GM19395 (cell line): ENCODE measurements around the gene SPRED1.
A peak's percentile ranks its signal among the peaks of the same experiment; 100 is the strongest.
"Not testable (repeated sequence)": the region's sequence is repeated elsewhere in the genome, so short reads cannot be mapped to it uniquely, and the experiment has no call there.

ENCODE experiments used
- ATAC-seq: cut with Tn5 transposase; IDR thresholded peaks from one replicate; pipeline ENCODE4 v1.9.1; 2021; ENCODE audit warnings: mild to moderate bottlenecking, moderate library complexity; ENCODE audit not compliant: unreplicated experiment

Gene SPRED1

DNA sequence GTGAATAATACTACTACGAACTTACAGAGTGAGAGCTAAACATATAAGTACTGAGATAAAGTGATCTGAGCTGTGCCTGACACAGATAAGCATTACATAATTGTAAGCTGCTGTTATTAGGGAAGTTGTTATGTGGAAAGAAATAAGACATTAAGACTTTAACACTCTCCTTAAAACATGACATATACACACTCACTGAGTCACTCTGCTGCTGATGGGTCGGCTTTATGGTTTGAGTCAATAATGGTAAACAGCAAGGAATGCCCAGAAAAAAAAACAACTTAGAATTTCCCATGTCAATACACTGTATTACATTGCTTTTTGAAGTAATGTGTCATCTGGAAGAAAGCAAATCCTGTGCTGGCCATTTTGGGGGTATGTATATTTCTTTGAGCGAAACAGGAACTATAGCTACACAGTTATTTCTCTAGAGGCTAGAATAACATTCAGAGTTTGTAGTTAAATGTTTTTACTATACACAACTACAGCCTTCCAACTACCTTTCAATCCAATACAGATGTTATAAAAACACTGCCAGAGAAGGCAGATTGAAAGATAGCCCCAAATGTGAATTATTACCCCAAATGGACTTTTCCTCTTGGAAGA lies 22.8 kb upstream of the SPRED1 start:
- ATAC-seq = no peak

GRCh38 chr15:38231436-38231835 lies 21.2 kb upstream of the SPRED1 start:
- ATAC-seq = no peak

DNA sequence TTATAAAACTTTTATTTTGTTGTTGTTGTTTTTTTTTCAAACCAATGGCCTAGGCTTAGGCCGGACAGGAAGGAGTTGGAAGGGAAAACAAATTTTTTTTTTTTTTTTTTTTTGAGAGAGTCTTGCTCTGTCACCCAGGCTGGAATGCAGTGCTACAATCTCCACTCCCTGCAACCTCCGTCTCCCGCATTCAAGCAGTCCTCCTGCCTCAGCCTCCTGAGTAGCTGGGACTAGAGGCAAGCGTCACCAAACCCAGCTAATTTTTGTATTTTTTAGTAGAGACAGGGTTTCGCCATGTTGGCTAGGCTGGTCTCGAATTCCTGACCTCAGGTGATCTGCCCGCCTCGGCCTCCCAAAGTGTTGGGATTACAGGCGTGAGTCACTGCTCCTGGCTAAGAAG lies 15.6 kb upstream of the SPRED1 start:
- ATAC-seq = not testable (repeated sequence)

- no peak for ATAC-seq
Observed at GRCh38 chr15:38238311-38238710, 14.3 kb upstream of the SPRED1 start.

- ATAC-seq = peak; percentile 90
Observed at GRCh38 chr15:38242055-38242454, 10.6 kb upstream of the SPRED1 start.

- no peak for ATAC-seq
Observed at GRCh38 chr15:38243278-38244055, 9.2 kb upstream of the SPRED1 start.

GRCh38 chr15:38247336-38247735 lies 5.3 kb upstream of the SPRED1 start:
- no peak for ATAC-seq

DNA sequence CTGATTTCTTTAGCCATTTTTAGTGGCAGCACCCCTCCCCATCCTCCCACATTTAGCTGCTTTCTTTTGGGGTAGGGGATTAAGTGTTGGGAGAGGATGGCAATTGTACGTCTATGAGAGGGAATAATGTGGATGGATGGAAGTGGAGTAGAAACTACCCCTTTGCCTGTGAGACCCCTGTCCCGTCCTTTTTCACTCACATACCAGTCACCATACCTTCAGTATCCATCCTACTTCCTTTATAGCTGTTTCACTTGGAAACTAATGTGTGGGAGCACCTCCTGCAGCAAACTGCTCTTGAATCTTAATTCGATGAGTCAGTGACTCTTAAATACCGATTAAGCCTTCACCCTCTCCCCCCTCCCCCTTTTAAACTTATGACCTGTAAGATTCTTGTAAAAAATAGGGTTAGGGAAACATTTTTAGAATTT lies 730 bp downstream of the SPRED1 start:
- no peak for ATAC-seq

DNA sequence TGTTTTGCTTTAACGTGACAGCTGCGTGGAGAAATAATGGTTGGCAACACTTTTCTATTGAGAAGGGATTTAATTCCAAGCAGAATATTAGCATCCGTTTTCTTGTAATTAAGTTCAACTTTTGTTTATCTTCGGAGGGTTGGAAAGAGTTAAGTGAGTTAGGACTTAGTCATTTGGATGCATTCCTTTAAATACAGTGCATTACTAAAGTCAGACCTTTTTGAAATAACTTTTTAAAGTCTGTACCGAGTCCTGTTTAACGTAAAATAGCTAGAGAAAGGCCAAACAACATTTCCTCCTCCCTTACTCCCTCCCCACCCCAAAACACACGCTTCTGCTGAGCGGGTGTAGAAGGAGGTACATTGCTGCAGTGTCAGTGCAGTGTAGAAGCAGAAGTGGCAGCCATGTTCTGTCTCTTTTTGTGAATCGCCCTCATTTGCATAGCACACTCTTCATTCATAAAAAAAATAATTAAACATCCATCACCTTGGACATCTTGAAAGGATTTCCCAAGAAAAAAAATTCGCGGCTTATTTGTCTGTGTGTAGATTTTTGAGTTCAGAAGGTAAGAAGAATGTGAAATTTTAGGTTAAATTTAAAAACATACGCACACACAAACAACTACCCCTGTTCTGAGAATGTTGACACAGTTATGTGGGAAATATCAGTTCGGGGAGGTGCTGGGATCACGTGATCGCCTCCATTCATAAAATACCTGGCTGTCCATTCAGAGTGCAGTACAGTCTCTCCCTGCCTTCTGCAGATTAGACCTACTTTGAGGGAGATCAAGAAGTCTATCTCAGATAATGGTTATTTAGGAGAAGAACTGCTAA lies 1.6 kb downstream of the SPRED1 start:
- ATAC-seq = peak; percentile 44

GRCh38 chr15:38255690-38256089 lies 3.1 kb downstream of the SPRED1 start:
- ATAC-seq = no peak

DNA sequence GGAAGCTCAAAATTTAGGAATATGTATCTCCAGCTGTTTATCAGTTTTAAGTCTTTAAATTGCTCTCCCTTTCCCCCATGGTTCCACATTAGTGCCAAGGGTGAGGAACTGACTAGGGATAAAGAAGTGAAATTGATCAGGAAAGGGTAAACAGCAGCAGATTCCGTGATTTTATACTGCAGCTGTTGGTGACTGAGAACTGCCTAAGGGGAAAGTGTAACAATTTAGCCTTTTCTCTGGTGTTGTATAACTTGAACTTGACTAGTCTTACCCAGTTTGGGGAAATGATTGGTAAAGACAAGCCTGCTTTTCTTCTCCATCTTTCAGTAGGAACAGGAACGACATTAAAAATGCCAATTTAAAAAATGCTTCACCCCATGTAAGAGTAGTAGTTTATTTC lies 5.0 kb downstream of the SPRED1 start:
- no peak for ATAC-seq

- no peak for ATAC-seq
Observed at GRCh38 chr15:38259134-38259533, 6.5 kb downstream of the SPRED1 start.

DNA sequence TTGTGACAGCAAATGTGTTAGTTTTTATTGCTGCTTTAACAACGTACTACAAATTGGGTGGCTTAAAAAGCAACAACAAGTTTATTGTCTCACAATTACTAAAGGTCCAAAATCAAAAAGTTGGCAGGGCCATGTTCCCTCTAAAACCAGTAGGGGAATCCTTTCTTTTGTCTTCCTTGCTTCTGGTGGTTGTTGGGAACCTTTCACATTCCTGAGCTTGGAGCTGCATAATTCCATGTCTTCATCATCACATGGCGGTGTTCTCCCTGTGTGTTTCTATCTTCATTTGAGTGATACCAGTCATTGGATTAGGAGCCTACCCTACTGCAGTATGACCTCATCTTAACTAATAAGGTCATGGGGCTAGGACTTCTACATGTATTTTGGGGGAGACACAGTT lies 7.4 kb downstream of the SPRED1 start:
- no peak for ATAC-seq

DNA sequence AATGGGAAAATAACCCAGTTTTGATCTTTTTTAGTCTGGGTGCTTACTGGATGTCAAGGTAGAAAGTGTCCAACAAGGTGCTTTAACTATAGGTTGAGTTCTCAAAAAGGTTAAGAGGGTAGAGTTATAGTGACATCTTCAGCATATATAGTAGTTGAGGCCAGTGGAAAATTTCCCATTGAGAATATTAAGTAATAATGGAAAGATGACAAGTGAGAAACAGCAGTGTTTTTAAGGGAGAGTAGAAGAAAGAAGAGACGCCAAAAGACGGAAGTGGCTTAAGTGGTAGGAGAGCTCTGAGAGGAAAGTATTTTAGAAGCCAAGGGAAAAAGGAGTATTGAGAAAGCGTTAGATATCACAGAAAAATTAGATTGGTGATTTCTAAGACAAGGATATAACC lies 10.6 kb downstream of the SPRED1 start:
- ATAC-seq = no peak

DNA sequence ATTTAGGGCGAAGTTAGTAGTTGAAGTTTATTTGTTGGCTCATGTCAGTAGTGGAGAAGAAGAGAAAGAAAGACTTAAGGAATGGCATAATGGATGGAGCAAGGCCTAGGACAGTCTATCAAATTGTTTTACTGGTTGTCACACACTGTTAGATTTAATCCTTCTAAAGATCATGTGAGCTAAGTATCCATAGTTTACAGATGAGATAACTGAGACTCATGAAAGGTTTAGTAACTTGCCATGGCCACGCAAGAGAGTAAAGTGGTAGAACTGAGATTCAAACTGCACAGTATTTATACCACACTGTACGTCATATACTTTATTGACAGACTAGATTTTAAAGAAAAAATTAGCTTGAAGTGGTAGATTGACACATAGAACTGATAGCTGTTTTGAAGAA lies 11.4 kb downstream of the SPRED1 start:
- ATAC-seq = no peak

- no peak for ATAC-seq
Observed at GRCh38 chr15:38266247-38266986, 13.8 kb downstream of the SPRED1 start.

- no peak for ATAC-seq
Observed at GRCh38 chr15:38267421-38268022, 14.9 kb downstream of the SPRED1 start.

GRCh38 chr15:38271144-38271543 lies 18.5 kb downstream of the SPRED1 start:
- ATAC-seq = no peak

- ATAC-seq = no peak
Observed at GRCh38 chr15:38271895-38272294, 19.3 kb downstream of the SPRED1 start.

- ATAC-seq = not testable (repeated sequence)
Observed at GRCh38 chr15:38272431-38272830, 19.8 kb downstream of the SPRED1 start.

DNA sequence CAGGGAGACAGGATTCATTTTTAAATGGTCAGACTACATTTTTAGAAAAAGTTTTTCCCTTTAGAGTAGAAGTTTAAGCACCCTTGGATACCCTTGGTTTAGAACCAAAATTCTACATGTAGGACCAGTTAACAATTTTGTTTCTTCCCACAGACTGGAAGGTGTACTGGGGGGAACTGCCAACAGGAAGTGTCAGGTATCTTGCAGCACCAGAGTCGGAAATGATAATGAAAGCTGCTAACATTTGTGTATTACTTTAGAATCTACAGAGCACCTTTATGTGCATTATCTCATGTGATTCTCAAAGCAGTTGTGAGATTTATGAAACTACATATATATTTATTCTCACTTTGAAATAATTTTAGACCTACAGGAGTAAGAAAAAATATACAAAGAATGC lies 21.5 kb downstream of the SPRED1 start:
- ATAC-seq = no peak
